HK-2 (cell line): ENCODE measurements around the gene DZANK1.
A peak's percentile ranks its signal among the peaks of the same experiment; 100 is the strongest.
"Not testable (repeated sequence)": the region's sequence is repeated elsewhere in the genome, so short reads cannot be mapped to it uniquely, and the experiment has no call there.

ENCODE experiments used
- DNase-seq: peaks from one replicate; pipeline ENCODE4 v3.0.0-alpha.2; 2018; ENCODE audit not compliant: unreplicated experiment

DZANK1 gene

GRCh38 chr20:18466894-18467730 is at the start of gene DZANK1, which contains the start of gene POLR3F:
Gene DZANK1 (minus strand): TSS chr20:18467030. CDS start chr20:18465358, 1,672 bp downstream.
Gene POLR3F (plus strand): TSS chr20:18467390. CDS start chr20:18467507, 117 bp downstream.
- DNase-seq, result peak; percentile 98

- no peak for DNase-seq
Observed at GRCh38 chr20:18515973-18516372, 49.1 kb upstream of the DZANK1 start.

- DNase-seq, result no peak
Observed at GRCh38 chr20:18514127-18514526, 47.3 kb upstream of the DZANK1 start.

- DNase-seq, result no peak
Observed at GRCh38 chr20:18513208-18513607, 46.4 kb upstream of the DZANK1 start.

- DNase-seq, result no peak
Observed at GRCh38 chr20:18511571-18511970, 44.7 kb upstream of the DZANK1 start.

- peak; percentile 98 for DNase-seq
Observed at GRCh38 chr20:18507218-18508191, 40.7 kb upstream of the DZANK1 start, which contains the start of gene SEC23B. Gene SEC23B (plus strand): TSS chr20:18507940. CDS start chr20:18510836, 2,896 bp downstream.

- DNase-seq, result no peak
Observed at GRCh38 chr20:18506744-18507143, 39.9 kb upstream of the DZANK1 start.

- DNase-seq, result no peak
Observed at GRCh38 chr20:18504479-18505060, 37.7 kb upstream of the DZANK1 start.

GRCh38 chr20:18501672-18502071 is 34.8 kb upstream of the DZANK1 start:
- DNase-seq, result not testable (repeated sequence)

GRCh38 chr20:18497603-18498002 is 30.8 kb upstream of the DZANK1 start:
- no peak for DNase-seq

GRCh38 chr20:18496740-18497592 is 30.1 kb upstream of the DZANK1 start, which contains the start of gene RBBP9:
Gene RBBP9 (minus strand): TSS chr20:18497225. CDS start chr20:18497167, 58 bp downstream.
- DNase-seq, result peak; percentile 89

- no peak for DNase-seq
Observed at GRCh38 chr20:18496042-18496441, 29.2 kb upstream of the DZANK1 start.

- DNase-seq, result no peak
Observed at GRCh38 chr20:18488301-18488700, 21.5 kb upstream of the DZANK1 start.

GRCh38 chr20:18481596-18481995 is 14.8 kb upstream of the DZANK1 start:
- no peak for DNase-seq

GRCh38 chr20:18477821-18478220 is 11.0 kb upstream of the DZANK1 start:
- DNase-seq, result no peak

GRCh38 chr20:18477218-18477617 is 10.4 kb upstream of the DZANK1 start:
- DNase-seq, result no peak

GRCh38 chr20:18466574-18466893 is 296 bp downstream of the DZANK1 start:
- DNase-seq, result no peak

- DNase-seq, result peak; percentile 35
Observed at GRCh38 chr20:18465536-18466200, 1.2 kb downstream of the DZANK1 start.

GRCh38 chr20:18456600-18456999 is 10.2 kb downstream of the DZANK1 start:
- DNase-seq, result no peak

- no peak for DNase-seq
Observed at GRCh38 chr20:18443886-18444285, 22.9 kb downstream of the DZANK1 start.
